GM23338 (cell line): ENCODE data around the gene NUDT9.

Experiments used
- CTCF ChIP-seq, 2 experiments: fragments of 200-600 bp in 1 of 2; sonication (generic) in 1 of 2; conservative IDR thresholded peaks; 2 replicates each; pipeline versions ENCODE4 v1.5.1 to v1.6.1; 2016 to 2017; ENCODE audit warnings: antibody characterized with exemption in 2 of 2, low read depth in 2 of 2, mild to moderate bottlenecking in 2 of 2, moderate library complexity in 1 of 2
- ETS1 ChIP-seq: IDR thresholded peaks from 2 replicates; pipeline ENCODE4 v1.6.1; 2016; ENCODE audit warnings: antibody characterized with exemption
- EZH2 ChIP-seq: fragments of 200-600 bp; sonication (generic); IDR thresholded peaks from one replicate; pipeline ENCODE4 v1.8.0; 2017; ENCODE audit warnings: antibody characterized with exemption, mild to moderate bottlenecking, low read depth; ENCODE audit not compliant: unreplicated experiment
- REST ChIP-seq: IDR thresholded peaks from one replicate; pipeline ENCODE4 v1.6.1; 2018; ENCODE audit warnings: antibody characterized with exemption; ENCODE audit not compliant: unreplicated experiment

- TF ChIP-seq CTCF (conservative IDR thresholded peaks at IDR 0.05; ENCODE audit: low read depth in 2 of 2): no peak
- TF ChIP-seq REST: no peak
- no peak for TF ChIP-seq ETS1
- TF ChIP-seq EZH2: no peak
These were observed 40.3 kb upstream of the NUDT9 start for GRCh38 chr4:87382116-87382515.
